ENCODE measurements around the gene TAS2R30.

DNA sequence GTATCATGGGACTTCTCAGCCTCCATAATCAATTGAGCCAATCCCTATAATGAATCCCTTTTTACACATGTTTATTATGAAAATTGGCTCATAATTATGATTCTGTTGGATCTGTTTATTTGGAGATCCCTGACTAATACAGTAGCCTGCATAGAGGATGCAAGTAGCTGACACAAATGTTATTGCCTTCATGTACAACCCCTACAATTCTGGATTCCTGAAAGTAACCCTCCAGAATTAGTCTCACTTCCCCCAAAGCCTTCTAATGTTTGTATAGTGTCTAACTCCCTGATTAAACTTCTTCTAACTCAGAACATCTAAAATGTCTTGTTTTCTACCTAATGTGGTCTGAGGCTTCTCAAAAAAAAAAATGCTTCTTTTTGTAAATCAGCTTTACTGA, 29.9 kb upstream of the TAS2R30 start:
- TF ChIP-seq CTCF (IDR thresholded peaks at IDR 0.05) (no peak), POLR2A (IDR thresholded peaks at IDR 0.05) (no peak)
